ENCODE data around the gene ECHS1.
"Not testable (repeated sequence)": the region's sequence is repeated elsewhere in the genome, so short reads cannot be mapped to it uniquely, and the experiment has no call there.

The ECHS1 gene

GRCh38 chr10:133399123-133399601, 26.0 kb upstream of the ECHS1 start:
- no peak for DNase-seq (ENCODE audit: low read depth in 2 of 2)

DNA sequence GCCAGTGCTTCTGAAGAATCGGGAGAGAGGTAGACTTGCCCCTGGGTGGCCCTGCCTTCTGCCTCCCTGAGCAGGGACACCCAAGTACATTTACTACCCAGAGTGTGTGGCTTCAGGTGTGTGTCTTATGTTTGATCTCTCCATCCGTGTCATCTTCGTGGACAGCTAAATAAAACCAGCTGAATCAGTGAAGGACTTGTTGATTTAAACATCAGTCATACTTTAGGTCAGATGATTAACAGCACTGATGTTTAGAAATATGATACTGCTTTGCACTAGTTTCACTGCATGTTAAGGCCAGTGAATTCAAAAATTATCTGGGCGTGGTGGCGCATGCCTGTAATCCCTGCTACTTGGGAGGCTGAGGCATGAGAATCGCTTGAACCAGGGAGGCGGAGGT, 24.8 kb upstream of the ECHS1 start:
- no peak for DNase-seq (ENCODE audit: low read depth in 2 of 2)

DNA sequence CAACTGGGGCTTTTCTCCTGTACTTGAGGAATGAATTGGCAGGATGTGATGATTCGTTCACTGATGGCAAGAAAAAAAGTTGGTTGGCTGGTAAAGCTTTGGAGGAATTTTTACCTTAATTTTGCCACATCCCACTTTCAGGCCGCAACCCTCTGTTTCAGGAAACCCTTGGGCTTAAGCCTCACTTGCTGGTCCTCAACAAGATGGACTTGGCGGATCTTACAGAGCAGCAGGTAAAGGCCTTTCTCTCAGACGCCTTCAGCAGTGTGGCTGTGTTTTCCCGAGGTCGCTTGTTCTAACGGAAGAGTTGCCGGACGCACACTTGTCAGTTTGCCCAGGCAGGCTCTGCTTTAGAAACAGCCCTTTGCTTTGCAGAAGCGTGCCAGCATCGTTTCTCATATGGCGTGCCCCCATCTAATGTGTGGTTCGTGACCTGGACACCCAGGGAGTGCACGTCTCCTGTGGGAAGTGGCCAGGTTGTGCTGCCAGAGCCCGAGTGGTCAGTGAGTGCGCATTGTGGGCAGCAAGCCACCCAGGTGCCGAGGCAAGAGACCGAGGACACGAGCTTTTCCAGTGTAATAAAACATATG, 23.0 kb upstream of the ECHS1 start:
- no peak for DNase-seq (ENCODE audit: low read depth in 2 of 2)

- DNase-seq (ENCODE audit: low read depth in 2 of 2): no peak
Measured at GRCh38 chr10:133394801-133395221, 21.7 kb upstream of the ECHS1 start.

- peak; percentile 84 to 90 for DNase-seq (ENCODE audit: low read depth in 2 of 2)
Measured at GRCh38 chr10:133394064-133394663, 21.0 kb upstream of the ECHS1 start, which contains the start of gene MTG1. Gene MTG1 (plus strand): TSS chr10:133394157. CDS start chr10:133394221, 64 bp downstream.

- DNase-seq (ENCODE audit: low read depth in 2 of 2): no peak
Measured at GRCh38 chr10:133393401-133394063, 20.4 kb upstream of the ECHS1 start.

GRCh38 chr10:133391761-133392518, 18.8 kb upstream of the ECHS1 start:
- DNase-seq (ENCODE audit: low read depth in 2 of 2): no peak

- no peak for DNase-seq (ENCODE audit: low read depth in 2 of 2)
Measured at GRCh38 chr10:133391249-133391635, 18.1 kb upstream of the ECHS1 start.

DNA sequence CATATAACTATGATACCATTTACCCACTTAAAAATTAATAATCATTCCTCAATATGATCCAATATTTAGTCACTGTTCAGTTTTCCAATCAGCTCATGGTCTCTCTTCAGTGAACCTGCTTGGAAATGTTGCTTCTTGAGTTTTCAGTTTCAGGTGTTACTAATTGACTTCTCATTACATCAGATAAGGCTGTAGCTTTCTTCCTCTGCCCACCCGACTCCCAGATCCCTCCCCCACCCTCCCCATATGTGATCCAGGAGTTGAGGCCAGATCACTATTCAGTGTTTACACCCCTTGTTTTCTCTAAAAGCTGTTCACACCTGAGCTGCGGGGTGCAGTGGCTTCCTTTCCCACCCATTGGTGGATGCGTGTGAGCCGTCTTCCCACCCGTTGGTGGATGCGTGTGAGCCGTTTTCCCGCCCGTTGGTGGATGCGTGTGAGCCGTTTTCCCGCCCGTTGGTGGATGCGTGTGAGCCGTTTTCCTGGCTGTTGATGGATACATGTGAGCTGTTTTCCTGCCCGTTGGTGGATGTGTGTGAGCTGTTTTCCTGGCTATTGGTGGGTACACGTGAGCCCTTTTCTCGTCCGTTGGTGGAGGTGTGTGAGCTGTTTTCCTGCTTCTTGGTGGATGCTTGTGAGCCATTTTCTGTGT, 17.6 kb upstream of the ECHS1 start:
- no peak for DNase-seq (ENCODE audit: low read depth in 2 of 2)

DNA sequence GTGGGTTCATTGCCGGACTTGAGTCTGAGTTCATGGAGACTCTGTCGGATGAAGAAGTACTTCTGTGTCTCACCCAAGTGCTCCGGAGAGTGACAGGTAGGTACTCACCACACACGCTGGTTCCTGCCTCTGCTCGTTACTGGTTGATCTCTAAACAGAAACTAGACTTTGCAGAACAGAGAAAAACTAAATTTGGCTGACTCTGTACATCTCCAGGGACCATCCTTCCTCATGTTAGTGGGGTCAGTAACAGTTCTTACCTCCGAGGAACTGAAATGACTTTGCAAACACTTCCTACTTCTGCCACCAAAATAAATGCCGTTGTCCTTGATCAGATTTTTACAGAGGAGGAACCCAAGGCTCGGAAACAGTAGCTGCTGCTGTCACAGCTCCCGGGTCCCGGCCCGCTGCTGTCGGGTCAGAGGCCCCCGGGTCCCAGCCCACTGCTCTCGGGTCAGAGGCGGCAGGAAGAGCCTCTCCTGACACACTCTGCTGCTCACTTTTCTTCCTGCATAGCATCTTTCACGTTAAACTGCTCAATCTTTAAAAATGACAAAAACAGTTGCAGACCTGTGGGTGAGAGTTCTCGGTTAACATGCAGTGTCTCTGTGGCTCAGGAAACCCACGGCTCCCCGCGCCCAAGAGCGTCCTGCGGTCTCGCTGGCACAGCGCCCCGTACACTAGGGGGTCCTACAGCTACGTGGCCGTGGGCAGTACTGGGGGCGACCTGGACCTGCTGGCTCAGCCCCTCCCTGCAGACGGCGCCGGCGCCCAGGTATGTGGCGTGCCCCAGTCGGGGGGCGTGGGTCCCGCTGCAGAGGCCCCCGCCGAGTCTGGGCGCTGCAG, 16.0 kb upstream of the ECHS1 start:
- no peak for DNase-seq (ENCODE audit: low read depth in 2 of 2)

DNA sequence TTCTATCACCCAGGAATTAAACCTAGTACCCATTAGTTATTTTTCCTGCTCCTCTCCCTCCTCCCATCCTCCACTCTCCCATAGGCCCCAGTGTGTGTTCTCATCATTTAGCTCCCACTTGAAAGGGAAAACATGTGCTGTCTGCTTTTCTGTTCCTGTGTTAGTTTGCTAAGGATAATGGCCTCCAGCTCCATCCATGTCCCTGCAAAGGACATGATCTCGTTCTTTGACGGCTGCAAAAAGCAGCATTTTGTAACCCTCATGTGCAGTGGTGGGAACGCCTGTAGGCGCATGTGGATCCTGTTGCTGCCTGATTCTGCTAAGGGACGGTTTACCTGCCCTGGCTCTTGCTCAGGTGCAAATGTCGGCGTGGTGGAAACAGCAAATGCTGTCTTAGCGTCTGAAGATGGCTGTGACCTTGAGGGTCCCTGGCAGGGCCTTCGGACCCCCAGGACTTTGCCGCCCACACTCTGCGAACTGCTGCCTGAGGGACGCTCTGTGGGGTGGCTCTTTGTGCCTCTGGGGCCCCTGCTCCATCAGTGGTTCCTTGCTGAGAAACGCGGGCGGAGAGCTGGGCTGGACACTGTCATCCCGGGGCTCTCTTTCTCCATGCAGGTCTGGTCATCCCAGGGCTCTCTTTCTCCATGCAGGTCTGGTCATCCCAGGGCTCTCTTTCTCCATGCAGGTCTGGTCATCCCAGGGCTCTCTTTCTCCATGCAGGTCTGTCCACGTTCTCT, 15.2 kb upstream of the ECHS1 start:
- DNase-seq (ENCODE audit: low read depth in 2 of 2): no peak

DNA sequence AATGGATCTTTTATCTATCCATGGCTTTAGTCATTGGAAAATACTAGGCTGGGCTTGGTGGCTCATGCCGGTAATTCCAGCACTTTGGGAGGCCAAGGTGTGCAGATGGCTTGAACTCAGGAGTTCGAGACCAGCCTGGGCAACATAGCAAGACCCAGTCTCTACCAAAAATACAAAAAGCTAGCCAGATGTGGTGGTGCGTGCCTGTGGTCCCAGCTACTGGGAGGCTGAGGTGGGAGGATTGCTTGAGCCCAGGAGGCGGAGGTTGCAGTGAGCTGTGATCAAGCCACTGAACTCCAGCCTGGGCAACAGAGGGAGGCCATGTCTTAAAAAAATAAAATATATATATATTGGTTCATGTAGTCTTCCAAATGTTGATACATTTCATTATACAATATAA, 13.8 kb upstream of the ECHS1 start:
- DNase-seq (ENCODE audit: low read depth in 2 of 2): not testable (repeated sequence)

- no peak for DNase-seq (ENCODE audit: low read depth in 2 of 2)
Measured at GRCh38 chr10:133385214-133385613, 12.1 kb upstream of the ECHS1 start.

DNA sequence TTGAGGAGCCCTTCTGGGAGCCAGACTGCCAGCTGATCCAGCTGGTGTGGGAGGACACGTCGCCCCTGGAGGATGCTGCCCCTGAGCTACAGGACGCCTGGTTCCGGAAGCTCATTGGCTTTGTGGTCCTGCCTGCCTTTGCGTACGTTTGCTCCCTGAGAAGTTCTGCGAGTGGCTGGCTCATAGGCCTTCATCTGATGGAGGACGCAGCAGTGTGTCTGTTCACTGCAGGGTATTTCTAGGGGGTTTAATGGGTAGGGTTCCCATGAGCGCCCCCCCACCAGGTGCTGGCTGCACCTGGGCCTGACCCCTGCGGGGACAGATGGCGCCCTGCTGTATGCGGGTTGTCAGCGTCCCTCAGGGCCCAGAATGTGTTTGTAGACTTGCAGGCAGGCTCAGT, 10.9 kb upstream of the ECHS1 start:
- no peak for DNase-seq (ENCODE audit: low read depth in 2 of 2)

- no peak for DNase-seq (ENCODE audit: low read depth in 2 of 2)
Measured at GRCh38 chr10:133383551-133383950, 10.4 kb upstream of the ECHS1 start.

DNA sequence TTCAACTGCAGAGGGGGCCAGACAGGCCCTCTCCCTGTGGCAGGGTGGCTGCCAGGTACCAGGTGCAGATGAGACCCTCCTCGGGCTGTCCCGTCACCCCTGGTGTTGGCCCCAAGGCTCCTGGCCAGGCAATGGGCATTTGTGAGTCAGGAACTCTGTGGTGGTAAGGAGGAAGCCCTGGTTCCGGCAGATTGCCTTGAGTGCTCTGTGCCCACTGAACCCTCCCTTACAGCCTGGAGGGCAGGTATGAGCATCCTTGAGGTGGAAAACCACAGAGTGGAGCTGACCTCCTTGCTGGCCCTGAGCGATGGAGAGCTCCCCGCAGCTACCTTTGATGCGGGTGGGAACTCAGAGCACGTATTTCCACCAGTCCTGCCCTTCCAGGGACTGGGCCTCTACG, 7.9 kb upstream of the ECHS1 start:
- DNase-seq (ENCODE audit: low read depth in 2 of 2): no peak

- DNase-seq (ENCODE audit: low read depth in 2 of 2): no peak
Measured at GRCh38 chr10:133379801-133380666, 6.9 kb upstream of the ECHS1 start.

DNA sequence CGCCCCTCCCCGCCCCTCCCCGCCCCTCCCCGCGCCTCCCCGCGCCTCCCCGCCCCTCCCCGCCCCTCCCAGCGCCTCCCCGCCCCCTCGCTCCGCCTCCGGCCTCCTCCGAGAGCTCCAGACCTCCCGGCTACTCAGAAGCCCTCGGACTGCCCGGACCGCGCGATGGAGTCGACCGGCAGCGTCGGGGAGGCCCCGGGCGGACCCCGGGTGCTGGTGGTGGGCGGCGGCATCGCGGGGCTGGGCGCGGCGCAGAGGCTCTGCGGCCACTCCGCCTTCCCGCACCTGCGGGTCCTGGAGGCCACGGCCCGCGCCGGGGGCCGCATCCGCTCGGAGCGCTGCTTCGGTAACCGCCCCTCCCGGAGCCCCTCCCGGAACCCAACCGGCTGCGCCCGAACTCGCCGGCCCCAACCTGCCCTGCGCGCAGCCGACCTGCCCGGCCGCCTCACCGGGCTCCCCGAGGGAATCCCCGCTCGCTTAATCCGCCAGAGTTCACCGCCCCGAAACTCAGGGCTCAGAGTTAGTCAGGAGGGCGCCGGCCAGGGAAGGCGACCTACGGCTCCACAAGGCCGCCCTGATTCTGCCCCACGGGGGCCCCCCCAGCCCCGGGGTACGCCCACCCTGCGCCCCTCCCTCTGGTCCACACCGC, 6.1 kb upstream of the ECHS1 start, which contains the start of gene PAOX:
TSS of gene PAOX (plus strand) at position 111 of the 649 bp plus-strand sequence. CDS start at position 166, 55 bp downstream.
- no peak for DNase-seq (ENCODE audit: low read depth in 2 of 2)
